GM12801 (cell line): ENCODE data around the gene B3GNT2.

ENCODE experiments used
- TF ChIP-seq, protein P1 (sequence below): IDR thresholded peaks from one replicate; pipeline ENCODE4 v1.5.1; 2011; ENCODE audit warnings: control low read depth; ENCODE audit not compliant: insufficient read length; ENCODE audit errors: extremely low read depth

Gene B3GNT2

GRCh38 chr2:62178741-62179271 is 17.1 kb upstream of the B3GNT2 start:
- TF ChIP-seq, protein P1, sequence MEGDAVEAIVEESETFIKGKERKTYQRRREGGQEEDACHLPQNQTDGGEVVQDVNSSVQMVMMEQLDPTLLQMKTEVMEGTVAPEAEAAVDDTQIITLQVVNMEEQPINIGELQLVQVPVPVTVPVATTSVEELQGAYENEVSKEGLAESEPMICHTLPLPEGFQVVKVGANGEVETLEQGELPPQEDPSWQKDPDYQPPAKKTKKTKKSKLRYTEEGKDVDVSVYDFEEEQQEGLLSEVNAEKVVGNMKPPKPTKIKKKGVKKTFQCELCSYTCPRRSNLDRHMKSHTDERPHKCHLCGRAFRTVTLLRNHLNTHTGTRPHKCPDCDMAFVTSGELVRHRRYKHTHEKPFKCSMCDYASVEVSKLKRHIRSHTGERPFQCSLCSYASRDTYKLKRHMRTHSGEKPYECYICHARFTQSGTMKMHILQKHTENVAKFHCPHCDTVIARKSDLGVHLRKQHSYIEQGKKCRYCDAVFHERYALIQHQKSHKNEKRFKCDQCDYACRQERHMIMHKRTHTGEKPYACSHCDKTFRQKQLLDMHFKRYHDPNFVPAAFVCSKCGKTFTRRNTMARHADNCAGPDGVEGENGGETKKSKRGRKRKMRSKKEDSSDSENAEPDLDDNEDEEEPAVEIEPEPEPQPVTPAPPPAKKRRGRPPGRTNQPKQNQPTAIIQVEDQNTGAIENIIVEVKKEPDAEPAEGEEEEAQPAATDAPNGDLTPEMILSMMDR: no peak

DNA sequence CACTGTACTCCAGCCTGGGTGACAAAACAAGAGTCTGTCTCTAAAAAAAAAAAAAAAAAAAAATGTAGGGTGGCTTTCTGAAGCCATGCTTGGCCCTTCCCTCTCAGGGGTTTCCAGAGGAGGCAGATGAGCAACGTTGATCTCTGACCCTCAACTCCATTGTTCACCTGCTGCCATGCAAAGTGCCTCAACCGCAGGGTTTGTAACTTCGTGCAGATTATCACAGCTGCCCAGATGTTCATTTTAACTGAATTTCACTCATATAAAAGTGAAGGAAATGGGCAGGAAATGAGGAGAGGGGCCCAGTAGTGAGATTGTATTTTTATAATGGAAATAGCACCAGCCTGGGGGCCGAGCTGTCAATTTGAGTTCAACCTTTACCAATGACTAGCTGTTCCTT is 14.9 kb upstream of the B3GNT2 start:
- TF ChIP-seq, protein P1: no peak

DNA sequence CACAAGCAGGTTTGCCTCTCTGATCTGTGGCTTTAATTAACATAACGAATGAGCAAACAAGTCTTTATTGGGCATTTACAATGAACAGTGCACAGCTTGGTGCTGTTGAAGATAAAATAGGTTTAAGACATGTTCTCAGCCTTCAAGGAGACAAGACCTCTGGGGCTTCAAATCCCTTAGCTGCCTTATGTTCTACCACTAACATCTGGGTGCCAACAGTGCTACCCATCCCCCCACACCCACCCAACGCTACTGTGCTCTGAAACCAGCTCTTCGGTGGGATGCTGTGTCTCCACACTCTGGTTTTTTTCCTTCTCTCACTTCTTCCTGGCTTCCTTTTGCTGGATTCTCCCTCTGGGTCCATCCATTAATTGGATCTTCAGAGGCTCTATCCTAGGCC is 14.1 kb upstream of the B3GNT2 start:
- TF ChIP-seq, protein P1: no peak

DNA sequence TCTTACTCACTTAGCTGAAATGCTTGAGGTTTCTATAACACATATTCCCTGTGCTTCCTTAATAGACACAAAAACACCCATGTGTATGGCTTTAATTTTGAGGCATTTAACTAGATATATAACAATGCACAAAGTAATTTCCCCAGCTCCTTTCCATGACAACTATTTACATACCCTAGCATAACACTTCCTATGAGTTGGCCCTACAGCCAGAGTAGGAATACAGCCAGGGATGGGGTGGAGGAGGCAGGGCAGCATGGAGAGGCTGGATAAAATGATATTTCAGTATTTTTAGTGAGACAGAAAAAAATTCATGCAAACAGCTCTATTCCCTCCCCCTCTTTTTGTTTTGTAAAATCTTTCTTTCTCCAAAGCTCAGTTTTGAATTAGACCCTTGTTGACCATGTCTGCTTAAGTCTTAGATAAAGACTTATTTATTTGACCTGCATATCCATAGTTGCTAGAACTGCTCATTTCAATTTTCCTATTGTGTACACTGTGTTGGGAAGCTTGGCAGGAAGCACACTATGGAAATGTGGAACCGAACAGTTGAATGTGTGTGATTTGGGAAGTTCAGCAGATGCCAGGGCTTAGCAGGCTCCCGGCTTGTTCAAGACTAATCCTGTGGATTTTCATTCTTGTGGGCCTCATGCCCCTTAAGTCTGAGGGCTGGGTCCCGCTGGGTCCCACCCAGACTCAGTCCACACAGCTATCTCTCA is 11.2 kb upstream of the B3GNT2 start:
- TF ChIP-seq, protein P1: no peak

DNA sequence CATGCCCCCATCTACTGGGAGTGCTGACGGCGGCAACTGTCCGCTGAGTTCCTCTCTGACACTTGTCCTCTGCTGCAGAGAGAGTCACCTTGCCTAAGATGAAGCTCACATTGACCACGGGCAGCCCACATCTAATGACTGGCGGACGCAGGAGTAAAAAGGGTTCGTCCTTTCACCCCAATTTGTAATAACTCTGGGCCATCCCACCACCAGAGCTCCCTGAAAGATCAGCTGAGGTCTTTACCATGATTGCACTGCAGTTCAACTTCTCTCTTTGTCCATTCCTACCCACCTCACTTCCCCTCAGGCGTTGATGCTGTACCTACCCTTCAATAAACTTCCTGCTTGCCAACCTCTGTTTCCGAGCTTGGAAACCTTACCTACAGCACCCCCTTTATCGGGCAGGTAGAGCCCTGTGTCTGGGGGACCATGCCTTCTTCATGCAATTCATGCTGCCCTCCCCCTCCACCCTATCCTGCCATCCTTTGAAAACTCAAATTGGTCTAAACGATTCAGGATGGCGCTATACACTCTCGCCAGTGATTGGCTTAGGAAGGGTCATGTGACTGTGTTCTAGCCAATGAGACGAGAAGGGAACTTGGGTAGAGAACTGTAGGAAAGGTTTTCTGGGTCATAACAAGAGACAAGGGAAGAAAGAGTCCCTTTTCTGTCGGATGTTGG is 10.3 kb upstream of the B3GNT2 start:
- TF ChIP-seq, protein P1: no peak

- TF ChIP-seq, protein P1: no peak
Measured at GRCh38 chr2:62186156-62186905, 9.6 kb upstream of the B3GNT2 start.

- TF ChIP-seq, protein P1: no peak
Measured at GRCh38 chr2:62187246-62187645, 8.7 kb upstream of the B3GNT2 start.
